Caco-2 (cell line): Measurements from ENCODE around the gene KLHL22. TPM values are rescaled to one million over a fixed set of nuclear protein-coding genes. Genes with fewer than 3 reads are reported as not detected.
A peak's percentile ranks its signal among the peaks of the same experiment; 100 is the strongest.
"Not testable (repeated sequence)": the region's sequence is repeated elsewhere in the genome, so short reads cannot be mapped to it uniquely, and the experiment has no call there.

ENCODE experiments used
- BruUV-seq: library from RNA; stranded (reverse); fragments of 400-500 nt; replicated peaks from 2 replicates; lab custom pipeline; 2021; lab: Mats Ljungman, UMichigan
- CTCF ChIA-PET: fragments of 300-600 bp; sonication (Branson Sonifier 250); formaldehyde crosslinking; loops from one replicate; lab custom pipeline; 2022; ENCODE audit warnings: antibody characterized with exemption; lab: Charles Lee
- POLR2A ChIA-PET: fragments of 300-600 bp; sonication (Branson Sonifier 250); formaldehyde crosslinking; loops from one replicate; lab custom pipeline; 2022; ENCODE audit warnings: antibody characterized with exemption; lab: Charles Lee
- DNase-seq, 2 experiments: peaks; one replicate each; pipeline versions ENCODE4 v3.0.0 to v3.0.0-alpha.2; 2020 to 2022
- H3K27me3 ChIP-seq: replicated peaks from 2 replicates; pipeline ENCODE4 v1.6.0; 2011; ENCODE audit warnings: low read length; ENCODE audit not compliant: control insufficient read depth, insufficient read depth
- H3K36me3 ChIP-seq: 2 replicates; pipeline ENCODE4 v1.5.1; 2011; ENCODE audit warnings: low read length; ENCODE audit not compliant: control insufficient read depth, insufficient read depth
- H3K4me1 ChIP-seq: fragments of 250-450 bp; sonication (Bioruptor Pico); 2 replicates; pipeline ENCODE4 v1.5.1; 2020; ENCODE audit warnings: mild to moderate bottlenecking
- H3K4me3 ChIP-seq: 2 replicates; pipeline ENCODE4 v1.5.1; 2011; ENCODE audit warnings: low read depth, mild to moderate bottlenecking, control low read depth, low read length
- H3K9me3 ChIP-seq: fragments of 250-450 bp; sonication (Bioruptor Pico); 2 replicates; pipeline ENCODE4 v1.5.1; 2020; ENCODE audit warnings: mild to moderate bottlenecking, moderate library complexity
- H3K27ac Mint-ChIP-seq: one replicate; pipeline ENCODE4 v1.8.0; 2022; ENCODE audit warnings: mixed read lengths; ENCODE audit not compliant: unreplicated experiment
- H3K27me3 Mint-ChIP-seq: one replicate; pipeline ENCODE4 v1.8.0; 2022; ENCODE audit warnings: mixed read lengths; ENCODE audit not compliant: insufficient read depth, unreplicated experiment
- H3K36me3 Mint-ChIP-seq: one replicate; pipeline ENCODE4 v1.8.0; 2022; ENCODE audit warnings: mild to moderate bottlenecking, mixed read lengths; ENCODE audit not compliant: insufficient read depth, unreplicated experiment
- H3K4me1 Mint-ChIP-seq: one replicate; pipeline ENCODE4 v1.8.0; 2022; ENCODE audit warnings: low read depth, mixed read lengths; ENCODE audit not compliant: unreplicated experiment
- H3K4me3 Mint-ChIP-seq: one replicate; pipeline ENCODE4 v1.8.0; 2022; ENCODE audit warnings: mild to moderate bottlenecking, moderate library complexity, mixed read lengths; ENCODE audit not compliant: unreplicated experiment
- H3K9me3 Mint-ChIP-seq: one replicate; pipeline ENCODE4 v1.8.0; 2022; ENCODE audit warnings: mixed read lengths; ENCODE audit not compliant: unreplicated experiment
- CTCF ChIP-seq, 2 experiments: fragments of 200-600 bp in 1 of 2; IDR thresholded peaks; 1 replicate in 1 of 2; 2 replicates in 1 of 2; pipeline versions ENCODE4 v1.5.1 to v1.8.0; 2011 to 2022; ENCODE audit warnings: antibody characterized with exemption in 1 of 2, control low read depth in 1 of 2, inconsistent platforms in 1 of 2, low read depth in 1 of 2, low read length in 1 of 2, mild to moderate bottlenecking in 1 of 2, moderate library complexity in 1 of 2; ENCODE audit not compliant: insufficient read depth in 1 of 2, severe bottlenecking in 1 of 2, unreplicated experiment in 1 of 2
- intact Hi-C: fragments of 100-400 bp; cut with micrococcal nuclease; formaldehyde crosslinking; loops from one replicate; pipeline ENCODE4 v1.10.0; 2022; ENCODE audit not compliant: unreplicated experiment
- total RNA-seq: library from RNA; stranded (reverse); gene quantifications from 2 replicates; pipeline ENCODE4 v1.2.3, GENCODE V29; 2022

KLHL22 gene
- total RNA-seq, 1 experiment from 2014 or later: 24.4 TPM

DNA sequence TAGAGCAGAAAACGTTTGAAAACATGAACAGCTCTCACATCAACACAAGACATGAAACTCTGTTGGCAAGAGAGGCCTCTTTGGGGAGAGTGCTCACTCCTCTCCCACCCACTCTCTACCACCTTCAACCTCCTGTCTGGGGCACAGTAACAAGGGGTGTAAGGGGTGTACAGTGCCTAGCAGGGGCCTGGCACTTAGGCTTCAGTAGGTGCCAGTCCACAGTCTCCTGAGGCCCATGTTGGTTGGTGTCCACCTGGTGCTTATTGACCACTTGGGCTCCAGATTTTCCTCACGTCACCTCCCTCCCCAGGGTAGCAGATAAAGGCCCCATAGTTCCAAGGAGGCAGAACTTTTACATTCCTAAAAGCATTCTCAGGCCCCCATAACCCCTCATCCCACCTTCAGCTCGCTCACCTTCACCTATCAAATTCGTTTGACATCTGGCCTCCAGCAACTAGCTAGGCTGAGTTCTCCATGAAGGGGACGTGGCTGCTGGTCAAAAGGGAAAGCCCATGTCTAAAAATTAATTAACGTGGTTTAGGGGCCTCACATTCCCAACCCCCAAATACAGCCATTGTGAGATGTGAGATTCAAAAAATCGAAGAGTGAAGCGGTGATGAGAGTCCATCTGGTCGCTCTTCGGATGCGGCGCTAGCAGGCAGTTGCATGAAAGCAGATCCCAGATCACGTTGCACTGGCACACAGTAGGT lies 11.1 kb upstream of the KLHL22 start:
- peak overlapping the region; percentile 89 for H3K27ac Mint-ChIP-seq
- ChIA-PET POLR2A (interaction anchor here (0.8 kb wide), 1 partner anchor 11 kb away, joined by 6 read pairs; the partner anchor contains the start of gene KLHL22), CTCF (interaction anchor here (1.0 to 1.1 kb wide), 2 partner anchors 61 to 88 kb away, joined by 3 to 6 read pairs; no protein-coding TSS in a partner anchor)
- no peaks in the 10 kb centered on the region for H3K27me3 Mint-ChIP-seq
- no peaks in the 10 kb centered on the region for H3K9me3 Mint-ChIP-seq
- TF ChIP-seq CTCF (IDR thresholded peaks at IDR 0.05; ENCODE audit: insufficient read depth in 1 of 2, low read depth in 1 of 2, low read length in 1 of 2, severe bottlenecking in 1 of 2, unreplicated experiment in 1 of 2): no peak
- intact Hi-C loops: no loop called here
- peak overlapping the region; percentile 89 for H3K4me3 Mint-ChIP-seq
- Histone ChIP-seq H3K9me3 (no peaks in the 10 kb centered on the region), H3K4me1 (peaks cover 29% of the 10 kb centered on the region), H3K27me3 (no peaks in the 10 kb centered on the region), H3K36me3 (no peaks in the 10 kb centered on the region), H3K4me3 (peak overlapping the region; percentile 82)
- peaks cover 24% of the 10 kb centered on the region for H3K4me1 Mint-ChIP-seq
- no peak for DNase-seq
- BruUV-seq: no TSS peak
- peaks cover 7% of the 10 kb centered on the region for H3K36me3 Mint-ChIP-seq

DNA sequence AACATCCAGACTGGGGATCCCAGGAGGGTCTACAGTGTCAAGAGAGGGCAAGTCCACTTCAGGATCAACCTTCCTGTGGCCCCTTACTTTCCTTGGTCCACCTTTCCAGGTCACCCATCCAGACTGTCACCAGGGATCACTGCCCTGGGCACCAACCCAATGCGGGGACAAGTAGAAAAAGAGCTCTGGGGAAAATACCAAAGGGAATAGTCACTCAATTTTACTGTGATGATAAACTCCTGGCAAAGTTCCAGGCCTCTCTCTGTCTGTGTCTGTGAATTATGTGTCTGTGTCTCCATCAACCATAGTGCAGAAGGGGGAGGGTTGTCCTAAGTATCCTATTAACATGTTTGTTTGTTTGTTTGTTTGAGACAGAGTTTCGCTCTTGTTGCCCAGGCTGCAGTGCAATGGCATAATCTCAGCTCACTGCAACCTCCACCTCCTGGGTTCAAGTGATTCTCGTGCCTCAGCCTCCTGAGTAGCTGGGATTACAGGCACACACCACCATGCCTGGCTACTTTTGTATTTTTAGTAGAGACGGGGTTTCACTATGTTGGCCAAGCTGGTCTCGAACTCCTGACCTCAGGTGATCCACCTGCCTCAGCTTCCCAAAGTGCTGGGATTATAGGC lies 8.8 kb upstream of the KLHL22 start:
- H3K27ac Mint-ChIP-seq, H3K36me3 ChIP-seq, H3K27me3 ChIP-seq, H3K9me3 ChIP-seq, H3K27me3 Mint-ChIP-seq, H3K4me3 Mint-ChIP-seq, DNase-seq, H3K36me3 Mint-ChIP-seq, H3K4me3 ChIP-seq, BruUV-seq, intact Hi-C loops, H3K9me3 Mint-ChIP-seq: not testable (repeated sequence)
- ChIA-PET POLR2A (interaction anchor here (0.6 kb wide), 1 partner anchor 23 kb away, joined by 4 read pairs; no protein-coding TSS in a partner anchor), CTCF (interaction anchor here (0.6 kb wide), 1 partner anchor 141 kb away, joined by 3 read pairs; no protein-coding TSS in a partner anchor)
- peaks cover 14% of the 10 kb centered on the region for H3K4me1 Mint-ChIP-seq
- peaks cover 15% of the 10 kb centered on the region for H3K4me1 ChIP-seq

- Mint-ChIP-seq H3K27me3 (no peaks in the 10 kb centered on the region), H3K27ac (no peak overlapping the region), H3K36me3 (peaks cover 7% of the 10 kb centered on the region), H3K9me3 (no peaks in the 10 kb centered on the region), H3K4me3 (no peak overlapping the region), H3K4me1 (peaks cover 8% of the 10 kb centered on the region)
- Histone ChIP-seq H3K4me1 (peaks cover 9% of the 10 kb centered on the region), H3K27me3 (no peaks in the 10 kb centered on the region), H3K4me3 (no peak overlapping the region), H3K36me3 (no peaks in the 10 kb centered on the region; the same call in 1 of the 2 replicates), H3K9me3 (no peaks in the 10 kb centered on the region)
- CTCF ChIA-PET: no interaction called here
- no peak for TF ChIP-seq CTCF (IDR thresholded peaks at IDR 0.05; ENCODE audit: insufficient read depth in 1 of 2, low read depth in 1 of 2, low read length in 1 of 2, severe bottlenecking in 1 of 2, unreplicated experiment in 1 of 2)
- no TSS peak for BruUV-seq
- intact Hi-C loops: no loop called here
- DNase-seq: no peak
- POLR2A ChIA-PET: no interaction called here
Observed at GRCh38 chr22:20503816-20504215, 8.2 kb upstream of the KLHL22 start.
